ENCODE measurements around the gene SLC17A2. TPM values are rescaled to one million over a fixed set of nuclear protein-coding genes. Genes with fewer than 3 reads are reported as not detected.
A peak's percentile ranks its signal among the peaks of the same experiment; 100 is the strongest.

SLC17A2 gene
- total RNA-seq, 1 donor = not detected

- no peaks in the 10 kb centered on the region for H3K36me3 ChIP-seq (ENCODE audit: insufficient read depth, low read length)
- H3K4me2 ChIP-seq (ENCODE audit: insufficient read depth, low read length) = peak overlapping the region; percentile 50
- peak overlapping the region; percentile 48 for H3K4me3 ChIP-seq (ENCODE audit: insufficient read depth, low read length)
- no peaks in the 10 kb centered on the region for H4K20me1 ChIP-seq (ENCODE audit: insufficient read depth, low read length)
- H3K27ac ChIP-seq (ENCODE audit: low read depth, low read length) = no peak overlapping the region
- peak overlapping the region; percentile 77 for H2AFZ ChIP-seq (ENCODE audit: low read length)
- no peaks in the 10 kb centered on the region for H3K79me2 ChIP-seq (ENCODE audit: insufficient read depth, low read length)
- H3K9me3 ChIP-seq (ENCODE audit: low read depth, low read length) = no peaks in the 10 kb centered on the region
- TF ChIP-seq CTCF (IDR thresholded peaks at IDR 0.05; ENCODE audit: extremely low read depth, low read depth, low read length) = no peak
- DNase-seq (ENCODE audit: insufficient read length, low spot score, missing footprints) = peak; percentile 23
- H3K4me1 ChIP-seq (ENCODE audit: insufficient read depth, low read length) = peaks cover 9% of the 10 kb centered on the region
- H3K27me3 ChIP-seq (ENCODE audit: insufficient read depth, low read length) = no peaks in the 10 kb centered on the region
Observed at GRCh38 chr6:25882051-25882496, 48.4 kb downstream of the SLC17A2 start.

GRCh38 chr6:25880601-25881000 lies 49.9 kb downstream of the SLC17A2 start:
- Histone ChIP-seq H3K27me3 (ENCODE audit: insufficient read depth, low read length) (no peaks in the 10 kb centered on the region), H3K4me1 (ENCODE audit: insufficient read depth, low read length) (peaks cover 9% of the 10 kb centered on the region), H3K79me2 (ENCODE audit: insufficient read depth, low read length) (no peaks in the 10 kb centered on the region), H3K27ac (ENCODE audit: low read depth, low read length) (no peak overlapping the region), H4K20me1 (ENCODE audit: insufficient read depth, low read length) (no peaks in the 10 kb centered on the region), H3K36me3 (ENCODE audit: insufficient read depth, low read length) (no peaks in the 10 kb centered on the region), H3K4me3 (ENCODE audit: insufficient read depth, low read length) (no peak overlapping the region), H3K4me2 (ENCODE audit: insufficient read depth, low read length) (no peak overlapping the region), H2AFZ (ENCODE audit: low read length) (no peak overlapping the region), H3K9me3 (ENCODE audit: low read depth, low read length) (no peaks in the 10 kb centered on the region)
- no peak for DNase-seq (ENCODE audit: insufficient read length, low spot score, missing footprints)
- no peak for TF ChIP-seq CTCF (IDR thresholded peaks at IDR 0.05; ENCODE audit: extremely low read depth, low read depth, low read length)

GRCh38 chr6:25878721-25879322 lies 51.7 kb downstream of the SLC17A2 start:
- Histone ChIP-seq H3K79me2 (ENCODE audit: insufficient read depth, low read length) (no peaks in the 10 kb centered on the region), H4K20me1 (ENCODE audit: insufficient read depth, low read length) (no peaks in the 10 kb centered on the region), H3K4me3 (ENCODE audit: insufficient read depth, low read length) (no peak overlapping the region), H3K9me3 (ENCODE audit: low read depth, low read length) (no peaks in the 10 kb centered on the region), H3K4me2 (ENCODE audit: insufficient read depth, low read length) (no peak overlapping the region), H3K4me1 (ENCODE audit: insufficient read depth, low read length) (peaks cover 3% of the 10 kb centered on the region), H2AFZ (ENCODE audit: low read length) (no peak overlapping the region), H3K27ac (ENCODE audit: low read depth, low read length) (no peak overlapping the region), H3K36me3 (ENCODE audit: insufficient read depth, low read length) (no peaks in the 10 kb centered on the region), H3K27me3 (ENCODE audit: insufficient read depth, low read length) (no peaks in the 10 kb centered on the region)
- no peak for TF ChIP-seq CTCF (IDR thresholded peaks at IDR 0.05; ENCODE audit: extremely low read depth, low read depth, low read length)
- DNase-seq (ENCODE audit: insufficient read length, low spot score, missing footprints) = no peak

- Histone ChIP-seq H3K36me3 (ENCODE audit: insufficient read depth, low read length) (no peaks in the 10 kb centered on the region), H2AFZ (ENCODE audit: low read length) (no peak overlapping the region), H4K20me1 (ENCODE audit: insufficient read depth, low read length) (no peaks in the 10 kb centered on the region), H3K4me2 (ENCODE audit: insufficient read depth, low read length) (no peak overlapping the region), H3K27me3 (ENCODE audit: insufficient read depth, low read length) (no peaks in the 10 kb centered on the region), H3K27ac (ENCODE audit: low read depth, low read length) (no peak overlapping the region), H3K9me3 (ENCODE audit: low read depth, low read length) (no peaks in the 10 kb centered on the region), H3K4me1 (ENCODE audit: insufficient read depth, low read length) (no peaks in the 10 kb centered on the region), H3K79me2 (ENCODE audit: insufficient read depth, low read length) (no peaks in the 10 kb centered on the region), H3K4me3 (ENCODE audit: insufficient read depth, low read length) (no peak overlapping the region)
- TF ChIP-seq CTCF (IDR thresholded peaks at IDR 0.05; ENCODE audit: extremely low read depth, low read depth, low read length) = no peak
- DNase-seq (ENCODE audit: insufficient read length, low spot score, missing footprints) = no peak
Observed at GRCh38 chr6:25875926-25876602, 54.4 kb downstream of the SLC17A2 start.
